Pancreas (tissue), 10 donors: Measurements from ENCODE around the gene ME3. TPM values are rescaled to one million over a fixed set of nuclear protein-coding genes. Genes with fewer than 3 reads are reported as not detected.
"Not testable (repeated sequence)": the region's sequence is repeated elsewhere in the genome, so short reads cannot be mapped to it uniquely, and the experiment has no call there.

ENCODE experiments used
- ATAC-seq, 4 donors: fragments of 200-7000 bp; cut with Tn5 transposase; one replicate each; pipeline versions ENCODE4 v1.8.0 to v1.9.1; 2020; ENCODE audit warnings: mild to moderate bottlenecking in 4 of 4, moderate library complexity in 4 of 4
- DNase-seq, 6 donors: peaks; one replicate each; pipeline ENCODE4 v3.0.0-alpha.2; 2020
- FAIRE-seq: peaks from 2 replicates; lab custom pipeline; 2012; peaks lifted over from hg19 to GRCh38; lab: Jason Lieb, UNC
- H3K27ac ChIP-seq, 4 donors: fragments of 200-600 bp; sonication (generic); 1 replicate in 3 of 4; 2 replicates in 1 of 4; pipeline versions ENCODE4 v1.5.0 to v1.8.0; 2020
- H3K27me3 ChIP-seq, 4 donors: fragments of 200-600 bp; one replicate each; pipeline ENCODE4 v1.8.0; 2021
- H3K36me3 ChIP-seq, 3 donors: fragments of 200-600 bp; sonication (generic) in 1 of 3; one replicate each; pipeline versions ENCODE4 v1.5.0 to v1.8.0; 2020 to 2021
- H3K4me1 ChIP-seq, 3 donors: fragments of 200-600 bp; one replicate each; pipeline ENCODE4 v1.8.0; 2021
- H3K4me3 ChIP-seq, 4 donors: fragments of 200-600 bp; sonication (generic) in 2 of 4; one replicate each; pipeline versions ENCODE4 v1.5.0 to v1.8.0; 2020 to 2021
- H3K9me3 ChIP-seq, 4 donors: fragments of 200-600 bp; one replicate each; pipeline ENCODE4 v1.8.0; 2021
- CTCF ChIP-seq, 4 donors: fragments of 200-600 bp; sonication (generic) in 3 of 4; IDR thresholded peaks; one replicate each; pipeline versions ENCODE4 v1.5.0 to v1.8.0; 2021; ENCODE audit warnings: antibody characterized with exemption in 4 of 4
- WGBS, 2 donors: extraction: QIAGEN DNeasy Blood & Tissue Kit; methylation state at CpG; one replicate each; pipeline ENCODE4 v1.1.7; 2013; 5-methylcytosine and 5-hydroxymethylcytosine counted together
- intact Hi-C, 3 donors: fragments of 100-400 bp; cut with DNase I; formaldehyde crosslinking; loops; one replicate each; pipeline versions ENCODE4 v1.11.1 to v1.14.2; 2022
- polyA plus RNA-seq, 2 donors: library from polyadenylated mRNA; stranded (reverse); fragments of 200-250 nt; gene quantifications; one replicate each; pipeline ENCODE4 v1.2.3, GENCODE V29; 2013
- total RNA-seq, 6 donors: library from RNA; stranded (reverse); fragmentation: NEBNext Ultra II Directional in 4 of 6; extraction: Animal tissue kit (Norgen Biotek cat#: 25700) in 4 of 6; gene quantifications; one replicate each; pipeline versions ENCODE4 v1.2.1 to v1.2.4, GENCODE V29; 2021 to 2023
- donor health status: healthy with polysubstance abuse.
- donor health status: DM: no; HTN: no; CAD: no; lungs with moderate emphysema.
- donor health status: DM: no; HTN: no; CAD: no.
- donor health status: control.
- donor health status: control.
- donor health status: Bipolar disorder and iron deficiency.
- donor health status: DM: yes; HTN: yes; CAD: no.
- donor health status: DM: no; HTN: no; CAD: no.
- donor health status: DM: no; HTN: no; CAD: no.
- donor health status: DM: yes; HTN: yes; CAD: no.

Gene ME3
- total and polyA plus RNA-seq, 8 donors, result 6.5 to 38.8 (median 13.2) TPM

- FAIRE-seq (no peak), DNase-seq (no peak), ATAC-seq (peak; percentile 17 to 57 (median 32))
- Histone ChIP-seq H3K27ac (peak overlapping the region; percentile 0 to 82 (median 42)), H3K36me3 (no peaks in the 10 kb centered on the region), H3K9me3 (no peaks in the 10 kb centered on the region), H3K27me3 (no peaks in the 10 kb centered on the region), H3K4me1 (peaks cover 17 to 21% (median 20%) of the 10 kb centered on the region in 3 donors), H3K4me3 (no peak overlapping the region)
- WGBS, 2 donors, result 59% methylated on average over 2 of the region's 2 CpGs
- intact Hi-C loops, result no loop called here
- no peak for TF ChIP-seq CTCF (IDR thresholded peaks at IDR 0.05)
Observed at GRCh38 chr11:86524620-86525352, 147.6 kb downstream of the ME3 start.

- no peaks in the 10 kb centered on the region for H3K27me3 ChIP-seq
- peak overlapping the region; percentile 0 to 82 (median 42) for H3K27ac ChIP-seq
- intact Hi-C loops, result no loop called here
- no peaks in the 10 kb centered on the region for H3K36me3 ChIP-seq
- H3K9me3 ChIP-seq, result no peaks in the 10 kb centered on the region
- TF ChIP-seq CTCF (IDR thresholded peaks at IDR 0.05), result no peak
- peak; percentile 89 to 96 (median 94) for ATAC-seq
- peak in 4 of 6 donors; percentile 30 to 59 (median 42) for DNase-seq
- peaks cover 17 to 25% (median 21%) of the 10 kb centered on the region in 3 donors for H3K4me1 ChIP-seq
- FAIRE-seq, result no peak
- H3K4me3 ChIP-seq, result no peak overlapping the region
- 10 to 14% methylated on average over 5 of the region's 5 CpGs for WGBS, 2 donors
Observed at GRCh38 chr11:86523738-86524619, 148.4 kb downstream of the ME3 start.

- H3K9me3 ChIP-seq, H3K36me3 ChIP-seq, H3K27me3 ChIP-seq, H3K4me3 ChIP-seq, H3K27ac ChIP-seq, intact Hi-C loops, ATAC-seq, FAIRE-seq, DNase-seq: not testable (repeated sequence)
- H3K4me1 ChIP-seq, result peaks cover 17 to 29% (median 21%) of the 10 kb centered on the region in 3 donors
- 98% methylated on average over 5 of the region's 5 CpGs for WGBS, 2 donors
Observed at GRCh38 chr11:86522512-86522911, 149.9 kb downstream of the ME3 start.

GRCh38 chr11:86519064-86519911 is 153.1 kb downstream of the ME3 start:
- ATAC-seq (peak in 1 of 4 donors; percentile 9), FAIRE-seq (no peak), DNase-seq (no peak)
- H3K9me3 ChIP-seq, result no peaks in the 10 kb centered on the region
- H3K27me3 ChIP-seq, result no peaks in the 10 kb centered on the region
- peaks cover 12 to 25% (median 15%) of the 10 kb centered on the region in 3 donors for H3K4me1 ChIP-seq
- WGBS, 2 donors, result 65 to 74% methylated on average over 5 of the region's 5 CpGs
- no peaks in the 10 kb centered on the region for H3K36me3 ChIP-seq
- no peak for TF ChIP-seq CTCF (IDR thresholded peaks at IDR 0.05)
- H3K4me3 ChIP-seq, result no peak overlapping the region
- intact Hi-C loops, result no loop called here
- H3K27ac ChIP-seq, result peak overlapping the region in 1 of 4 donors; percentile 20
